Measurements from ENCODE around the gene ALG1. TPM values are rescaled to one million over a fixed set of nuclear protein-coding genes. Genes with fewer than 3 reads are reported as not detected.

The ALG1 gene
- total and polyA plus RNA-seq, 2 of the 13 experiments (the other 11 are each of a cell fraction or from before 2014, with no cell fraction given): 43.3 to 75.6 TPM

GRCh38 chr16:5071681-5072333 is at the start of gene ALG1 (continued):
- no peak for TF ChIP-seq ATF7 (IDR thresholded peaks at IDR 0.05)
- TF ChIP-seq ATF7 (CRISPR knock-in tag; IDR thresholded peaks at IDR 0.05): no peak
- peak; percentile 69; the same call in 1 of the 2 replicates for TF ChIP-seq AKAP8 (CRISPR knock-in tag; IDR thresholded peaks at IDR 0.05)
- peak; percentile 52; the same call in 1 of the 2 replicates for TF ChIP-seq ZNF296 (CRISPR knock-in tag; conservative IDR thresholded peaks at IDR 0.05)
- no peak for TF ChIP-seq FOXA1 (IDR thresholded peaks at IDR 0.05)
- TF ChIP-seq FOXA1 (CRISPR knock-in tag; IDR thresholded peaks at IDR 0.05): peak; percentile 46; the same call in 1 of the 2 replicates
- TF ChIP-seq DR1 (CRISPR knock-in tag; IDR thresholded peaks at IDR 0.05): peak; percentile 73
- peak; percentile 90; the same call in 1 of the 2 replicates for TF ChIP-seq ZNF572 (CRISPR knock-in tag; IDR thresholded peaks at IDR 0.05)
- TF ChIP-seq TFDP1 (CRISPR knock-in tag; IDR thresholded peaks at IDR 0.05; ENCODE audit: borderline replicate concordance): peak; percentile 86
- TF ChIP-seq CENPT (CRISPR knock-in tag; IDR thresholded peaks at IDR 0.05; ENCODE audit: low read depth): peak; percentile 93; the same call in 1 of the 2 replicates
- peak; percentile 64; the same call in 1 of the 2 replicates for TF ChIP-seq KDM1A (CRISPR knock-in tag; IDR thresholded peaks at IDR 0.05)
- peak; percentile 93 for TF ChIP-seq ZNF124 (CRISPR knock-in tag; IDR thresholded peaks at IDR 0.05)
- peak; percentile 81; the same call in 1 of the 2 replicates for TF ChIP-seq MTA1 (CRISPR knock-in tag; IDR thresholded peaks at IDR 0.05; ENCODE audit: borderline replicate concordance)
- TF ChIP-seq ISL2 (CRISPR knock-in tag; IDR thresholded peaks at IDR 0.05): peak; percentile 68
- peak; percentile 94 for TF ChIP-seq MEIS2 (CRISPR knock-in tag; IDR thresholded peaks at IDR 0.05)
- peak; percentile 97 for TF ChIP-seq MXD4 (CRISPR knock-in tag; IDR thresholded peaks at IDR 0.05)
- peak; percentile 95 for TF ChIP-seq ETV6 (CRISPR knock-in tag; conservative IDR thresholded peaks at IDR 0.05)
- no peak for TF ChIP-seq ZSCAN22 (CRISPR knock-in tag; IDR thresholded peaks at IDR 0.05)
- TF ChIP-seq HES4 (CRISPR knock-in tag; IDR thresholded peaks at IDR 0.05; ENCODE audit: borderline replicate concordance): peak; percentile 95
- peak; percentile 82; the same call in 1 of the 2 replicates for TF ChIP-seq ZBTB4 (CRISPR knock-in tag; IDR thresholded peaks at IDR 0.05; ENCODE audit: borderline replicate concordance)
- peak; percentile 2 for TF ChIP-seq SKI (IDR thresholded peaks at IDR 0.05; ENCODE audit: partially characterized antibody)
- peak; percentile 93 for TF ChIP-seq REPIN1 (CRISPR knock-in tag; IDR thresholded peaks at IDR 0.05; ENCODE audit: borderline replicate concordance, low read depth)
- no peak for TF ChIP-seq ZNF672 (CRISPR knock-in tag; IDR thresholded peaks at IDR 0.05)
- 0 out of 2 replicates have a peak, but pooled peaks have one; percentile 40 for TF ChIP-seq ZNF121 (CRISPR knock-in tag; IDR thresholded peaks at IDR 0.05)
- peak; percentile 80; the same call in 1 of the 2 replicates for TF ChIP-seq ZNF614 (CRISPR knock-in tag; IDR thresholded peaks at IDR 0.05; ENCODE audit: borderline replicate concordance)
